Right lobe of liver (tissue), 6 donors: Measurements from ENCODE around the gene MAGI1. TPM values are rescaled to one million over a fixed set of nuclear protein-coding genes. Genes with fewer than 3 reads are reported as not detected.

Source experiments
- ATAC-seq, 4 donors: fragments of 200-7000 bp; cut with Tn5 transposase; one replicate each; pipeline ENCODE4 v1.9.1; 2020; ENCODE audit warnings: mild to moderate bottlenecking in 4 of 4, moderate library complexity in 4 of 4
- DNase-seq, 3 donors: peaks; one replicate each; pipeline ENCODE4 v3.0.0-alpha.2; 2020
- H3K27ac ChIP-seq, 3 donors: fragments of 200-600 bp; one replicate each; pipeline ENCODE4 v1.8.0; 2022
- H3K27me3 ChIP-seq, 2 donors: fragments of 200-600 bp; one replicate each; pipeline ENCODE4 v1.8.0; 2022
- H3K36me3 ChIP-seq, 4 donors: fragments of 200-600 bp; sonication (generic) in 1 of 4; one replicate each; pipeline versions ENCODE4 v1.5.1 to v1.8.0; 2017 to 2022; ENCODE audit warnings: control low read depth in 1 of 4
- H3K4me1 ChIP-seq, 4 donors: fragments of 200-600 bp; sonication (generic) in 1 of 4; one replicate each; pipeline versions ENCODE4 v1.5.1 to v1.8.0; 2017 to 2022; ENCODE audit warnings: control low read depth in 1 of 4
- H3K4me3 ChIP-seq, 3 donors: fragments of 200-600 bp; one replicate each; pipeline ENCODE4 v1.8.0; 2022
- H3K9me3 ChIP-seq, 4 donors: fragments of 200-600 bp; sonication (generic) in 1 of 4; one replicate each; pipeline versions ENCODE4 v1.5.1 to v1.8.0; 2017 to 2022; ENCODE audit warnings: control low read depth in 1 of 4
- CTCF ChIP-seq, 4 donors: fragments of 200-600 bp in 3 of 4; fragments of 450-650 bp in 1 of 4; IDR thresholded peaks; one replicate each; pipeline versions ENCODE4 v1.5.1 to v1.8.0; 2016 to 2022; ENCODE audit warnings: antibody characterized with exemption in 4 of 4, mild to moderate bottlenecking in 2 of 4
- POLR2A ChIP-seq: fragments of 450-650 bp; IDR thresholded peaks from one replicate; pipeline ENCODE4 v1.6.1; 2017; ENCODE audit warnings: antibody characterized with exemption, mild to moderate bottlenecking
- WGBS: methylation state at CpG from one replicate; pipeline ENCODE4 v1.1.6; 2018; ENCODE audit warnings: low coverage, low lambda C conversion rate; ENCODE audit not compliant: insufficient coverage; ENCODE audit errors: missing lambda C conversion rate; 5-methylcytosine and 5-hydroxymethylcytosine counted together
- intact Hi-C, 2 donors: fragments of 100-400 bp; cut with DNase I; formaldehyde crosslinking; loops; one replicate each; pipeline versions ENCODE4 v1.11.2 to v1.14.1; 2022
- total RNA-seq, 6 experiments: library from RNA; depleted of rRNA in 2 of 6; stranded (reverse); fragments of >200 nt in 2 of 6; fragmentation: NEBNext Ultra II Directional in 3 of 6; extraction: Animal tissue kit (Norgen Biotek cat#: 25700) in 3 of 6; gene quantifications; one replicate each; pipeline versions ENCODE4 v1.1.0 to v1.2.4, GENCODE V29; 2016 to 2023
- donor health status: DM: no; HTN: yes; CAD: no.
- donor health status: DM: no; HTN: no; CAD: no.
- donor health status: DM: no; HTN: no; CAD: no.
- donor health status: DM: no; HTN: yes; CAD: no.
- donor health status: DM: no; HTN: yes; CAD: no.

The MAGI1 gene
- total RNA-seq, 6 experiments from 2014 or later = 22.6 to 37.7 (median 26.9) TPM

DNA sequence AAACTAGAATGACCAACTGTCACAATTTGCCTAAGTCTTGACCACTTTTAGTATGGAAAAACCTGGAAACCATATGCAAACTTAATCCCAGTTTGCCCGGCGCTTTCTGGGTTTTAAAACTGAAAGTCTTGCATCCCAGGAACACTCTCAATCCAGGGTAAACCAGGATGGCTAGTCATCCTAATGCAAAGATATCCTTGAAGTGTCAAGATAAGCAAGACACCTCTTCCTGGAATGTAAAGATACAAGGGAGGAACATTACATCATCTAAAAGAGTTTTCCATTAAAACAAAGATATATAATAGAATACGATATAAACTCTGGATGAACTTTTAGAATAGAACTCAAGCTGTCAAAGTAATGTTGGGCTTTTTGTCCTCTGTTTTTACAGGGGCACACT, 188.5 kb downstream of the MAGI1 start:
- no peaks in the 10 kb centered on the region for H3K27me3 ChIP-seq
- ATAC-seq (no peak), DNase-seq (no peak)
- no peak overlapping the region for H3K4me3 ChIP-seq
- no peaks in the 10 kb centered on the region for H3K36me3 ChIP-seq
- H3K27ac ChIP-seq = no peak overlapping the region
- H3K4me1 ChIP-seq = peaks cover 0 to 7% (median 0%) of the 10 kb centered on the region in 4 donors
- WGBS = 81% methylated on average over 3 of the region's 3 CpGs
- TF ChIP-seq POLR2A (no peak), CTCF (IDR thresholded peaks at IDR 0.05) (no peak)
- H3K9me3 ChIP-seq = no peaks in the 10 kb centered on the region
- intact Hi-C loops = no loop called here

- no peaks in the 10 kb centered on the region for H3K36me3 ChIP-seq
- DNase-seq = no peak
- 79% methylated on average over 7 of the region's 7 CpGs for WGBS
- no peak overlapping the region for H3K27ac ChIP-seq
- H3K9me3 ChIP-seq = no peaks in the 10 kb centered on the region
- H3K4me1 ChIP-seq = no peaks in the 10 kb centered on the region
- intact Hi-C loops = no loop called here
- TF ChIP-seq POLR2A (no peak), CTCF (IDR thresholded peaks at IDR 0.05) (no peak)
- H3K4me3 ChIP-seq = no peak overlapping the region
- ATAC-seq = no peak
- no peaks in the 10 kb centered on the region for H3K27me3 ChIP-seq
Observed at GRCh38 chr3:65848024-65848423, 190.7 kb downstream of the MAGI1 start.

DNA sequence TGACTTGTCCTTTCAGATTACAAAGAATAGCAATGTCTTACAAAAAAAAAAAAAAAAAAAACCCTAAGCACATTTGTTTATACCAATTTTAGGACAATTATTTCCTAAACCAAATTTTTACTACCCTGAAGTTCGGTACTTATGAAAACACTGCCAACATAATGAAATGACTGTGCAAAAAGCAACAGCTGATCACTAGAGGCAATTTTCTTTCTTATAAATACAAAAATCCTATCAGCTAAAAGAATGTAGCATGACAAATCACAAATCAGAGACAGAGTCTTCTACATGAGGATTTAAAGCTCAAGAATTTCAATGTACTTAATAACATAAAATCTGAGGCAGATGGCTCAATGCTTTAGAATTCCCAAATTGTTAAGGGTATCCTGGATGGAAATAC, 191.8 kb downstream of the MAGI1 start:
- ATAC-seq (no peak), DNase-seq (no peak)
- no peaks in the 10 kb centered on the region for H3K27me3 ChIP-seq
- intact Hi-C loops = no loop called here
- WGBS = 56% methylated on average over 1 of the region's 1 CpG
- H3K4me3 ChIP-seq = no peak overlapping the region
- no peak for TF ChIP-seq CTCF (IDR thresholded peaks at IDR 0.05)
- TF ChIP-seq POLR2A = no peak
- no peak overlapping the region for H3K27ac ChIP-seq
- H3K36me3 ChIP-seq = no peaks in the 10 kb centered on the region
- no peaks in the 10 kb centered on the region for H3K9me3 ChIP-seq
- H3K4me1 ChIP-seq = no peaks in the 10 kb centered on the region

- Histone ChIP-seq H3K27me3 (no peaks in the 10 kb centered on the region), H3K27ac (no peak overlapping the region), H3K4me3 (no peak overlapping the region), H3K9me3 (no peaks in the 10 kb centered on the region), H3K4me1 (no peaks in the 10 kb centered on the region), H3K36me3 (no peaks in the 10 kb centered on the region)
- DNase-seq (no peak), ATAC-seq (no peak)
- 79% methylated on average over 2 of the region's 2 CpGs for WGBS
- intact Hi-C loops = no loop called here
- TF ChIP-seq POLR2A = no peak
- TF ChIP-seq CTCF (IDR thresholded peaks at IDR 0.05) = no peak
Observed at GRCh38 chr3:65844370-65844769, 194.3 kb downstream of the MAGI1 start.

GRCh38 chr3:65843732-65844131, 195.0 kb downstream of the MAGI1 start:
- no peaks in the 10 kb centered on the region for H3K27me3 ChIP-seq
- WGBS = 100% methylated on average over 1 of the region's 1 CpG

More at GRCh38 chr3:65843732-65844131, 195.0 kb downstream of the MAGI1 start:
- Histone ChIP-seq H3K27ac (no peak overlapping the region), H3K4me1 (no peaks in the 10 kb centered on the region), H3K36me3 (no peaks in the 10 kb centered on the region), H3K9me3 (no peaks in the 10 kb centered on the region), H3K4me3 (no peak overlapping the region)
- DNase-seq (no peak), ATAC-seq (no peak)
- intact Hi-C loops = no loop called here
- TF ChIP-seq POLR2A (no peak), CTCF (IDR thresholded peaks at IDR 0.05) (no peak)
